Loucy (cell line): ENCODE results near the gene ZNF536.

Source experiments
- H2AFZ ChIP-seq: fragments of 200-600 bp; sonication (generic); 2 replicates; pipeline ENCODE4 v1.6.0; 2016; ENCODE audit warnings: antibody characterized with exemption, mild to moderate bottlenecking, low read length, moderate library complexity
- H3F3A ChIP-seq: fragments of 200-600 bp; 2 replicates; pipeline ENCODE4 v1.6.0; 2016; ENCODE audit warnings: antibody characterized with exemption, low read depth, mild to moderate bottlenecking
- H3K27me3 ChIP-seq: fragments of 200-600 bp; sonication (generic); 2 replicates; pipeline ENCODE4 v1.6.1; 2014; ENCODE audit warnings: low read length, mild to moderate bottlenecking; ENCODE audit not compliant: insufficient read depth, poor library complexity, severe bottlenecking
- H3K36me3 ChIP-seq: fragments of 200-600 bp; sonication (generic); 2 replicates; pipeline ENCODE4 v1.6.1; 2016; ENCODE audit warnings: low read length; ENCODE audit not compliant: insufficient read depth
- H3K4me1 ChIP-seq: fragments of 200-600 bp; sonication (generic); 2 replicates; pipeline ENCODE4 v1.5.1; 2014; ENCODE audit warnings: low read length, mild to moderate bottlenecking; ENCODE audit not compliant: insufficient read depth, poor library complexity, severe bottlenecking
- H3K4me2 ChIP-seq: fragments of 200-600 bp; sonication (generic); 2 replicates; pipeline ENCODE4 v1.6.0; 2014; ENCODE audit warnings: antibody characterized with exemption, low read length, low read depth, mild to moderate bottlenecking; ENCODE audit not compliant: poor library complexity, severe bottlenecking
- H3K4me3 ChIP-seq: fragments of 200-600 bp; sonication (generic); 2 replicates; pipeline ENCODE4 v1.5.1; 2014; ENCODE audit warnings: low read length, mild to moderate bottlenecking, mixed read lengths; ENCODE audit not compliant: poor library complexity, severe bottlenecking
- H3K79me2 ChIP-seq: fragments of 200-600 bp; sonication (generic); 2 replicates; pipeline ENCODE4 v1.6.1; 2014; ENCODE audit warnings: low read length; ENCODE audit not compliant: insufficient read depth
- H3K9ac ChIP-seq: fragments of 200-600 bp; sonication (generic); 2 replicates; pipeline ENCODE4 v1.6.0; 2014; ENCODE audit warnings: mild to moderate bottlenecking, low read depth, low read length, moderate library complexity; ENCODE audit not compliant: poor library complexity, severe bottlenecking
- H3K9me2 ChIP-seq: fragments of 200-600 bp; sonication (generic); replicated peaks from 2 replicates; pipeline ENCODE4 v1.6.1; 2016; ENCODE audit warnings: low read depth, low read length, mixed read lengths
- H3K9me3 ChIP-seq: fragments of 200-600 bp; sonication (generic); 2 replicates; pipeline ENCODE4 v1.6.1; 2014; ENCODE audit warnings: mild to moderate bottlenecking, antibody characterized with exemption, low read length, low read depth; ENCODE audit not compliant: insufficient read depth
- H4K20me1 ChIP-seq: fragments of 200-600 bp; sonication (generic); 2 replicates; pipeline ENCODE4 v1.6.0; 2014; ENCODE audit warnings: antibody characterized with exemption, low read length, mild to moderate bottlenecking; ENCODE audit not compliant: insufficient read depth, poor library complexity, severe bottlenecking
- EZH2phosphoT487 ChIP-seq: fragments of 200-600 bp; IDR thresholded peaks from 2 replicates; pipeline ENCODE4 v1.6.1; 2018; ENCODE audit warnings: antibody characterized with exemption, mild to moderate bottlenecking, moderate library complexity, borderline replicate concordance
- TF ChIP-seq, protein P1 (sequence below): fragments of 200-600 bp; sonication (generic); conservative IDR thresholded peaks from 2 replicates; pipeline ENCODE4 v1.5.1; 2014; ENCODE audit warnings: mild to moderate bottlenecking, antibody characterized with exemption, low read length

The ZNF536 gene

DNA sequence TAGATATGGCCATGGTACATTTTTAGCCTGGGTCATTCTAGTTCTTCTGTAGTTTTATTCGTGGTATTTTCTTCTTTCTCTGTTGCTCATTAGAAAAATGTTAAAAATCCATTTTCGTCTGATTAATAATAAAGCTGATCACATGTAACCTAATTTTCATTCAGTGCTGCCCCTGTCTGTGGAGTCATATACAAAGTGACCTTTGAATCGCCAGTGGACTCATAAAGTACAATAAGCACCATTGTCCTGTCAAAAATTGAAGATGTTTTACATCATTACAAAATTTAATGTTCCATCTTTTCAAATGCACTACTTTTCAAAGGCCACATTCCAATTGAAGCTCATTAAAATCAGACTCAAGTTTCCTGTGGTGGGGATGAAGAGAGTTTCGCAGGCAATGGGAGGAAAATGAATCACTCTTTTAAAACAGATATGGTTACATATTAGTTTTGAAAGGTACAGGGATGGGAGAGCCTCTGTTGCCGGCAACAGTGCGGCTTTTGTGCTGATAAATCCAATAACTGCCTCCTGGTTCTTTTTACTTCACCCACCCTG, 205.4 kb downstream of the ZNF536 start:
- no peaks in the 10 kb centered on the region for H3K79me2 ChIP-seq
- no peaks in the 10 kb centered on the region for H4K20me1 ChIP-seq
- H3K9ac ChIP-seq, result no peak overlapping the region
- peaks cover 9% of the 10 kb centered on the region; the same call in 1 of the 2 replicates for H3K9me3 ChIP-seq
- H3K36me3 ChIP-seq, result no peaks in the 10 kb centered on the region
- H2AFZ ChIP-seq, result no peak overlapping the region
- no peaks in the 10 kb centered on the region for H3K4me1 ChIP-seq
- TF ChIP-seq, protein P1, sequence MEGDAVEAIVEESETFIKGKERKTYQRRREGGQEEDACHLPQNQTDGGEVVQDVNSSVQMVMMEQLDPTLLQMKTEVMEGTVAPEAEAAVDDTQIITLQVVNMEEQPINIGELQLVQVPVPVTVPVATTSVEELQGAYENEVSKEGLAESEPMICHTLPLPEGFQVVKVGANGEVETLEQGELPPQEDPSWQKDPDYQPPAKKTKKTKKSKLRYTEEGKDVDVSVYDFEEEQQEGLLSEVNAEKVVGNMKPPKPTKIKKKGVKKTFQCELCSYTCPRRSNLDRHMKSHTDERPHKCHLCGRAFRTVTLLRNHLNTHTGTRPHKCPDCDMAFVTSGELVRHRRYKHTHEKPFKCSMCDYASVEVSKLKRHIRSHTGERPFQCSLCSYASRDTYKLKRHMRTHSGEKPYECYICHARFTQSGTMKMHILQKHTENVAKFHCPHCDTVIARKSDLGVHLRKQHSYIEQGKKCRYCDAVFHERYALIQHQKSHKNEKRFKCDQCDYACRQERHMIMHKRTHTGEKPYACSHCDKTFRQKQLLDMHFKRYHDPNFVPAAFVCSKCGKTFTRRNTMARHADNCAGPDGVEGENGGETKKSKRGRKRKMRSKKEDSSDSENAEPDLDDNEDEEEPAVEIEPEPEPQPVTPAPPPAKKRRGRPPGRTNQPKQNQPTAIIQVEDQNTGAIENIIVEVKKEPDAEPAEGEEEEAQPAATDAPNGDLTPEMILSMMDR, result no peak
- TF ChIP-seq EZH2phosphoT487, result no peak
- no peaks in the 10 kb centered on the region for H3F3A ChIP-seq
- H3K4me3 ChIP-seq, result no peak overlapping the region
- no peaks in the 10 kb centered on the region for H3K9me2 ChIP-seq
- H3K4me2 ChIP-seq, result no peak overlapping the region
- no peaks in the 10 kb centered on the region for H3K27me3 ChIP-seq

DNA sequence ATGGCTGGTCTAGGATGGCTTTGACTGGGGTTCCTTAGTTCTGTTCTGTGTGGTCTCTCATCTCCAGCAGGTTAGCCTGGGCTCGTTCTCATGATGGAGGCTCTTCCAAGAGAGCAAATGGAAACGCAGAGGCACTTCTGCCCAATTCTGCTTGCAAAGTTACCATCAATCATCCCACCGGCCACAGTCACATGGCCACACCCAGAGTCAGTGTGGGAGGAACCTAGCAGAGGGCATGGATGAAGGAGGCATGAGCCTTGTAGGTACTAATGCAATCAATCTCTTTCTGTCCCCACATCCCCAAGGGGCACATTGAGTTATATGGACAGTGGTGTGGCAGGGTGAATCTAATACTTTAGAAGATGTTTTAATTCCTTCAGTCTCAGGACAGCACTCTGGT, 207.2 kb downstream of the ZNF536 start:
- no peak overlapping the region for H3K9ac ChIP-seq
- no peaks in the 10 kb centered on the region for H3K9me2 ChIP-seq
- H3F3A ChIP-seq, result no peaks in the 10 kb centered on the region
- H3K4me3 ChIP-seq, result no peak overlapping the region
- TF ChIP-seq, protein P1, result no peak
- TF ChIP-seq EZH2phosphoT487, result no peak
- no peaks in the 10 kb centered on the region for H3K27me3 ChIP-seq
- H3K79me2 ChIP-seq, result no peaks in the 10 kb centered on the region
- no peak overlapping the region for H3K4me2 ChIP-seq
- no peaks in the 10 kb centered on the region for H3K4me1 ChIP-seq
- H2AFZ ChIP-seq, result no peak overlapping the region
- no peaks in the 10 kb centered on the region for H3K36me3 ChIP-seq
- H4K20me1 ChIP-seq, result no peaks in the 10 kb centered on the region
- H3K9me3 ChIP-seq, result peaks cover 4% of the 10 kb centered on the region; the same call in 1 of the 2 replicates

DNA sequence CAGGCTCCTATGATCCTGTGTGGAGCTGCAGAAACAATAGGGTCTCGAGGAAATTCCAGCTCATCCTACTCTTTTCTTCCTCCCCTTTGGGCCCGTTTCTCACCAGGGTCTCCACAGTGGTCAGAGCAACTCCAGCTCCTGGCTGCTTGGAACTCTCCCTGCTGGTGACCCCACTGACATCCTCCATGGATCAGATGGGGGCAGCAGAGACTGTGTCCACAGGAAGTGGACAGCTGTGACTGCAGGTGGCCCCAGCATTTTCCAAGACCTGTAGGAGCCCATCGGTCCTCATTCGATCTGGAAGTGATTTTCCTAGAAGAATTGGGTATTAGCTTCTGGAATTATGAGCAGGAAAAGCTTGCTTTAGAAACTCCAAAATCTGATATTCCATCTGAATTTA, 208.5 kb downstream of the ZNF536 start:
- H3K4me3 ChIP-seq, result no peak overlapping the region
- H2AFZ ChIP-seq, result no peak overlapping the region
- H3K9ac ChIP-seq, result no peak overlapping the region
- TF ChIP-seq EZH2phosphoT487, result no peak
- TF ChIP-seq, protein P1, result no peak
- H3K36me3 ChIP-seq, result no peaks in the 10 kb centered on the region
- no peaks in the 10 kb centered on the region for H3K9me3 ChIP-seq
- H3K79me2 ChIP-seq, result no peaks in the 10 kb centered on the region
- H3K4me1 ChIP-seq, result no peaks in the 10 kb centered on the region
- H3K27me3 ChIP-seq, result no peaks in the 10 kb centered on the region
- no peaks in the 10 kb centered on the region for H3K9me2 ChIP-seq
- H4K20me1 ChIP-seq, result no peaks in the 10 kb centered on the region
- H3F3A ChIP-seq, result no peaks in the 10 kb centered on the region
- no peak overlapping the region for H3K4me2 ChIP-seq
